PC-9 (cell line): ENCODE results near the gene NAT9. TPM values are rescaled to one million over a fixed set of nuclear protein-coding genes. Genes with fewer than 3 reads are reported as not detected.

Experiments
- BruUV-seq: library from RNA; stranded (reverse); fragments of 400-500 nt; replicated peaks from 2 replicates; lab custom pipeline; 2021; lab: Mats Ljungman, UMichigan
- CTCF ChIA-PET: fragments of 300-600 bp; sonication (Branson Sonifier 250); formaldehyde crosslinking; loops from one replicate; lab custom pipeline; 2022; ENCODE audit warnings: antibody characterized with exemption; lab: Charles Lee
- POLR2A ChIA-PET: fragments of 300-600 bp; sonication (Branson Sonifier 250); formaldehyde crosslinking; loops from one replicate; lab custom pipeline; 2022; ENCODE audit warnings: antibody characterized with exemption; ENCODE audit not compliant: unreplicated experiment; lab: Charles Lee
- DNase-seq, 2 experiments: peaks; one replicate each; pipeline versions ENCODE4 v3.0.0 to v3.0.0-alpha.2; 2015 to 2022; ENCODE audit warnings: mixed read lengths in 1 of 2
- H2AFZ ChIP-seq: fragments of 200-600 bp; sonication (generic); 2 replicates; pipeline ENCODE4 v1.8.1; 2017; ENCODE audit warnings: antibody characterized with exemption
- H3F3A ChIP-seq: fragments of 200-600 bp; sonication (generic); 2 replicates; pipeline ENCODE4 v1.8.1; 2017; ENCODE audit warnings: antibody characterized with exemption, mild to moderate bottlenecking, low read depth; ENCODE audit not compliant: insufficient read depth
- H3K27ac ChIP-seq: fragments of 200-600 bp; sonication (generic); 2 replicates; pipeline ENCODE4 v1.6.1; 2016; ENCODE audit warnings: mixed run types
- H3K27me3 ChIP-seq: fragments of 200-600 bp; sonication (generic); 2 replicates; pipeline ENCODE4 v1.6.1; 2016; ENCODE audit warnings: low read depth, mixed run types; ENCODE audit not compliant: insufficient read depth
- H3K36me3 ChIP-seq: fragments of 200-600 bp; sonication (generic); 2 replicates; pipeline ENCODE4 v1.6.1; 2016; ENCODE audit warnings: low read depth, mixed run types
- H3K4me1 ChIP-seq: fragments of 200-600 bp; sonication (generic); replicated peaks from 2 replicates; pipeline ENCODE4 v1.6.1; 2016; ENCODE audit warnings: mixed run types; ENCODE audit not compliant: insufficient read depth
- H3K4me2 ChIP-seq: fragments of 200-600 bp; sonication (generic); 2 replicates; pipeline ENCODE4 v1.6.1; 2017; ENCODE audit warnings: mixed run types
- H3K4me3 ChIP-seq: fragments of 200-600 bp; sonication (generic); 2 replicates; pipeline ENCODE4 v1.6.1; 2016; ENCODE audit warnings: mixed run types
- H3K79me2 ChIP-seq: fragments of 200-600 bp; sonication (generic); 2 replicates; pipeline ENCODE4 v1.6.1; 2017; ENCODE audit warnings: low read depth, mixed run types
- H3K9me2 ChIP-seq: fragments of 200-600 bp; sonication (generic); 2 replicates; pipeline ENCODE4 v1.8.1; 2017; ENCODE audit warnings: mild to moderate bottlenecking; ENCODE audit not compliant: insufficient read depth
- H3K9me3 ChIP-seq: fragments of 200-600 bp; sonication (generic); 2 replicates; pipeline ENCODE4 v1.8.1; 2016; ENCODE audit warnings: low read depth; ENCODE audit not compliant: insufficient read depth
- H4K20me1 ChIP-seq: fragments of 200-600 bp; sonication (generic); 2 replicates; pipeline ENCODE4 v1.8.1; 2017; ENCODE audit not compliant: insufficient read depth
- EZH2 ChIP-seq: fragments of 200-600 bp; sonication (generic); IDR thresholded peaks from 2 replicates; pipeline ENCODE4 v1.8.0; 2017; ENCODE audit warnings: antibody characterized with exemption, low read depth
- intact Hi-C: fragments of 100-400 bp; cut with micrococcal nuclease; formaldehyde crosslinking; loops from one replicate; pipeline ENCODE4 v1.10.0; 2022; ENCODE audit not compliant: unreplicated experiment
- total RNA-seq: library from RNA; stranded (reverse); gene quantifications from 2 replicates; pipeline ENCODE4 v1.2.3, GENCODE V29; 2021
- TF ChIP-seq, protein P1 (sequence below): fragments of 200-600 bp; sonication (generic); conservative IDR thresholded peaks from 2 replicates; pipeline ENCODE4 v1.6.1; 2017; ENCODE audit warnings: mixed run types, antibody characterized with exemption, mild to moderate bottlenecking, moderate library complexity

NAT9 gene
- total RNA-seq, 1 experiment from 2014 or later: 31.5 TPM

DNA sequence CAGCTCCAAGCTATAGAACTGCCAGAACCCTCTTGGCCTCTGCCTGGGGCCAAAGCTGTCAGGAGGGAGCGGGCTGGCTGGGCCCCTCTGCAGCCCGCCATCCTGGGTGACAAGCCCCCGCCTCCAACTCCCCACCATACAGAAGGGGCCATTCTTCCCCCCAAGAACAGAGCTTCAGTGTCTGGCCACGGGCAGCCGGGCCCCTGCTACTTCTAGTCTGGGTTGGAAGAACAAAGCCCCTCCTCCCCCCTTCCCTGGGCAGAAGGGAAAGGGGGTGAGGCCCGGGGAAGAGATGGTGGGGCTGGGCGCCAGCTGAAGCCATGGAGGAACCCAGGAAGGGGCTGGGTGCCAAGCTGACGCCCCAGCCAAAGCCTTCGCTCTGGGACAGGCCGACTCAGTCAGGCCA lies 9.0 kb downstream of the NAT9 start:
- Histone ChIP-seq H3K36me3 (no peaks in the 10 kb centered on the region), H3K4me2 (no peak overlapping the region), H3K27me3 (no peaks in the 10 kb centered on the region), H3K4me3 (no peak overlapping the region), H3K79me2 (no peaks in the 10 kb centered on the region), H3K4me1 (peaks cover 11% of the 10 kb centered on the region), H3K9me3 (no peaks in the 10 kb centered on the region), H3K9me2 (no peaks in the 10 kb centered on the region), H3K27ac (no peak overlapping the region), H4K20me1 (peaks cover 20% of the 10 kb centered on the region), H2AFZ (no peak overlapping the region), H3F3A (peaks cover 35% of the 10 kb centered on the region; the same call in 1 of the 2 replicates)
- no peak for TF ChIP-seq EZH2
- TF ChIP-seq, protein P1, sequence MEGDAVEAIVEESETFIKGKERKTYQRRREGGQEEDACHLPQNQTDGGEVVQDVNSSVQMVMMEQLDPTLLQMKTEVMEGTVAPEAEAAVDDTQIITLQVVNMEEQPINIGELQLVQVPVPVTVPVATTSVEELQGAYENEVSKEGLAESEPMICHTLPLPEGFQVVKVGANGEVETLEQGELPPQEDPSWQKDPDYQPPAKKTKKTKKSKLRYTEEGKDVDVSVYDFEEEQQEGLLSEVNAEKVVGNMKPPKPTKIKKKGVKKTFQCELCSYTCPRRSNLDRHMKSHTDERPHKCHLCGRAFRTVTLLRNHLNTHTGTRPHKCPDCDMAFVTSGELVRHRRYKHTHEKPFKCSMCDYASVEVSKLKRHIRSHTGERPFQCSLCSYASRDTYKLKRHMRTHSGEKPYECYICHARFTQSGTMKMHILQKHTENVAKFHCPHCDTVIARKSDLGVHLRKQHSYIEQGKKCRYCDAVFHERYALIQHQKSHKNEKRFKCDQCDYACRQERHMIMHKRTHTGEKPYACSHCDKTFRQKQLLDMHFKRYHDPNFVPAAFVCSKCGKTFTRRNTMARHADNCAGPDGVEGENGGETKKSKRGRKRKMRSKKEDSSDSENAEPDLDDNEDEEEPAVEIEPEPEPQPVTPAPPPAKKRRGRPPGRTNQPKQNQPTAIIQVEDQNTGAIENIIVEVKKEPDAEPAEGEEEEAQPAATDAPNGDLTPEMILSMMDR: no peak
- CTCF ChIA-PET: no interaction called here
- intact Hi-C loops: no loop called here
- POLR2A ChIA-PET: no interaction called here
- no TSS peak for BruUV-seq
- DNase-seq: no peak

DNA sequence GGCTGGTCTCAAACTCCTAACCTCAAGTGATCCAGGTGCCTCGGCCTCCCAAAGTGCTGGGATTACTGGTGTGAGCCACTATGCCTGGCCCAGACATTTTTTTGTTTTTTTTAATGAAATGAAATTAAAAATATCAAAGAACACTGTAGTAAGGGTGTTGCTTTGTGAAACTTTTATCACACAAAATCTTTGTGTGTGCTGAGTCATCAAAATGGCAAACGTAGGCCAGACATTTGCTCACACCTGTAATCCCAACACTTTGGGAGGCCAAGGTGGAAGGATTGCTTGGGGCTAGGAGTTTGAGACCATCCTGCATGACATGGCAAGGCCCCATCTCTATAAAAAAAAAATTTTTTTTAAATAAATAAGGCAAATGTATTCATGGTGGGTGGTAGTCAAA lies 9.7 kb downstream of the NAT9 start:
- POLR2A ChIA-PET: interaction anchor here (0.6 kb wide), 1 partner anchor 17 kb away, joined by 5 read pairs; no protein-coding TSS in a partner anchor
- DNase-seq: no peak

DNA sequence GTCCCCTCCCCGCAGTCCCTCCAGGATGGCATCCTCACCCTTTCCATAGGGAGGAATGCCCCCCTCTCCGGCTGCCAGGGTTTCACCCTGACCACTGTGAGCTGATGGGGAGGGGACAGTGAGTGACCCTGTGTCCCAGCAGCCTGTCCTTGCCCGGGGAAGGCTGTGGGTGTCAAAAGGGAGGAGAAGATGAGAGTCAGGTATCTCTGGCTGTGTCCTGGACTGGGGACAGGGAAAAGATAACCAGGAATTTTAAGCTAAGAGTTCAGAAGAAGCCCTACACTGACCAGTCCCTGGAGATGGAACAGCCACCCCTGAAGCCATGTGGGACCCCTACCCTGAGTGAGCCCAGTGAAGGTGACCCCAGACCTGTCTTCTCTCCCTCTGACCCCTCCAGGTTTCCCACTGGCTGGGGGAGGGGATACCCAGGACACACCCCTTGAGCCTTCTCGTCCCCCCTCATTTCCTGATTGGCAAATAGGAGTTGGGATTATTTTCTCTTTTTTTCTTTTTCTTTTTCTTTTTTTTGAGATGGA lies 11.3 kb downstream of the NAT9 start:
- no peaks in the 10 kb centered on the region for H3K9me3 ChIP-seq
- POLR2A ChIA-PET: no interaction called here
- no peaks in the 10 kb centered on the region for H3K9me2 ChIP-seq
- H3K4me3 ChIP-seq: no peak overlapping the region
- peaks cover 16% of the 10 kb centered on the region; the same call in 1 of the 2 replicates for H4K20me1 ChIP-seq
- H3K4me1 ChIP-seq: peaks cover 22% of the 10 kb centered on the region
- no TSS peak for BruUV-seq
- H2AFZ ChIP-seq: no peak overlapping the region
- TF ChIP-seq, protein P1: no peak
- no peak for TF ChIP-seq EZH2
- no peak overlapping the region for H3K27ac ChIP-seq
- no peaks in the 10 kb centered on the region for H3K27me3 ChIP-seq
- H3K4me2 ChIP-seq: no peak overlapping the region
- DNase-seq: no peak
- CTCF ChIA-PET: no interaction called here
- H3K79me2 ChIP-seq: peaks cover 12% of the 10 kb centered on the region; the same call in 1 of the 2 replicates
- intact Hi-C loops: no loop called here
- H3K36me3 ChIP-seq: no peaks in the 10 kb centered on the region
- H3F3A ChIP-seq: peaks cover 22% of the 10 kb centered on the region; the same call in 1 of the 2 replicates

More for the DNA sequence above, 9.7 kb downstream of the NAT9 start:
- Histone ChIP-seq H3K4me2 (no peak overlapping the region), H2AFZ (no peak overlapping the region), H3K9me2 (no peaks in the 10 kb centered on the region), H3K79me2 (peaks cover 6% of the 10 kb centered on the region; the same call in 1 of the 2 replicates), H3K9me3 (no peaks in the 10 kb centered on the region), H3K36me3 (no peaks in the 10 kb centered on the region), H3K4me1 (peaks cover 11% of the 10 kb centered on the region), H4K20me1 (peaks cover 20% of the 10 kb centered on the region), H3K27ac (no peak overlapping the region), H3K27me3 (no peaks in the 10 kb centered on the region), H3F3A (peaks cover 33% of the 10 kb centered on the region; the same call in 1 of the 2 replicates), H3K4me3 (no peak overlapping the region)
- TF ChIP-seq, protein P1: no peak
- TF ChIP-seq EZH2: no peak
- no TSS peak for BruUV-seq
- CTCF ChIA-PET: no interaction called here
- intact Hi-C loops: no loop called here
